Activated CD4-positive, CD25-positive, alpha-beta regulatory T cell treated with anti-CD3 and anti-CD28 coated beads, Interleukin-2, amount 50 U/mL, for 16 hours (primary cell): Measurements from ENCODE around the gene STAG2.

Experiments
- DNase-seq: peaks from one replicate; pipeline ENCODE4 v3.0.0-alpha.2; 2020; ENCODE audit warnings: low read depth, low spot score

STAG2 gene

DNA sequence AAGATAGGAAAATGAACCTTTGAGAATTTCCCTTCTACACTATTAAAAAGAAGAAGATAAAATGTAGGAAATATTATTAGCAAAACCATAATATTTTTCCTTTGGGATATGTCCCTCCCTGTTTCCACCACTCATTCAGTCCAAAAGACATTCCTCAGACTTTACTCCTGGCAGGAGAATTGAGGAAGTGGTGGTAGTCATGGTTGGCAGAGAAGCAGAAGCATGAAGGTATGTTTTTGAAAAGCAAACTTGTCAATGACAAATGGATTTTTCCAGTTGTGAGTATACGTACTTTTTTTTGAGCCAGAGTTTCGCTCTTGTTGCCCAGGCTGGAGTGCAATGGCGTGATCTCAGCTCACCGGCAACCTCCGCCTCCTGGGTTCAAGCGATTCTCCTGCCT, 13.7 kb downstream of the STAG2 start:
- no peak for DNase-seq

DNA sequence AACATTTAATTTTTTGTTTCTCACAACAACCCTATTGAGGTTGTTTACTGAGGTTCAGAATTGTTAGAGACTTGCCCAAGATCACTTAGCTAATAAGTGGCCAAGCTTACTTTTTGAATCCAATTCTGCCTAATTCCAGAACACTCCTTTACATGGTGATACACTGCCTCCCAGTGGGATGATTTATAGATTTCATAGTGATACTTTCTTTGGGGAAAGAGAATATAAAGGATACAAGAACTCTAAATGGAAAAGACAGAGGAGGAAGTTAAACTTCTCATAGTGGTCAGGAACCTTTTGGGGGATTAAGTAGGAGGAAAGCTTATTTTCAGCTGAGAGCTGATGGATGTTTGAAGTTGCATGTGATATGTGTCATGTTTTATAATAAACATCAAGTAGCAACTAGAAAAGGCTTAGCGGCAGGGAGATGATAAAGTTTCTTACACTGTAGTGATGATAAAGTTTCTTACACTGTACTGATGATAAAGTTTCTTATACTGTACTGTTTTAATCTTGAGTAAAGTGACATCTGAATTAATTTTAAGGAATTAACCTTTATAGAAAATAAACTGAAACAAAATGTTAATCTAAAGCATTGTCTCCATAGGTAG, 15.3 kb downstream of the STAG2 start:
- DNase-seq: no peak

DNA sequence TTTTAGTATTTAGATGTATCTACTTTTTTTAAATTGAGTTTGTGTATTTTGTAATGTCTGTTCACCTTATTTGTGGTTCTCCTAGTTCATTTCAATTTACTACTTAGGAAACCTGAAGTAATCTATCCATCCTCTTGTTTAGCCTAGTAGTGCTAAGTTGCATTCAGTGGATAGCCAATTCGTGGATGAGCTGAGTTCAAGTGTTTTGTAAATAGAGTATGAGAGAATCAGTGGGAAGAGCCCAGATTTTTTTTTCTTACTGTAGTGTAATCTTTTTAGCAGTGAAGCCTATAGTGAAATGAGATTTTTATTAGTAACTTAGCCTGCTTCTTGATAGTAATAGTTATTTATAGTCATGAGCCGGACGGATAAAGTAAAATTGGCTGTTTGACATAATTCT, 21.7 kb downstream of the STAG2 start:
- DNase-seq: no peak

DNA sequence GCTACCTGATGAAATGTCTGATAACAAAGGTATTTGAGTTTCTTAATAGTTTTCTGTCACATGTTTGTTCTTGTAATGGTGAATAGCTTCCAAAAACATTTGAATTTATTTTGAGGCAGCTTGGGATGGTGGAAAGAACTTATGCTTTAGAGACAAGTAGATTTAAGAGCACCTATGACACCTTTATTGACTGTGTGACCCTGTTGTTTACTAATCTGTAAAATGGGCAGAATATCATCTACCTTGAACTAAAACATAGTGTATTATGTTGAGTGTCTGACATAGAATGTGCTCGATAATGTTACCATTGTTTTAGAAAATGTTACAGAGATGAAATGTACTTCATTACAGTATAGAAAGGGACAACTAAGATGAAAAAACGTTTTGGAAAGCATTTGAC, 24.9 kb downstream of the STAG2 start:
- no peak for DNase-seq

- no peak for DNase-seq
Measured at GRCh38 chrX:123988423-123989111, 27.1 kb downstream of the STAG2 start.

- no peak for DNase-seq
Measured at GRCh38 chrX:123989235-123989634, 27.7 kb downstream of the STAG2 start.

DNA sequence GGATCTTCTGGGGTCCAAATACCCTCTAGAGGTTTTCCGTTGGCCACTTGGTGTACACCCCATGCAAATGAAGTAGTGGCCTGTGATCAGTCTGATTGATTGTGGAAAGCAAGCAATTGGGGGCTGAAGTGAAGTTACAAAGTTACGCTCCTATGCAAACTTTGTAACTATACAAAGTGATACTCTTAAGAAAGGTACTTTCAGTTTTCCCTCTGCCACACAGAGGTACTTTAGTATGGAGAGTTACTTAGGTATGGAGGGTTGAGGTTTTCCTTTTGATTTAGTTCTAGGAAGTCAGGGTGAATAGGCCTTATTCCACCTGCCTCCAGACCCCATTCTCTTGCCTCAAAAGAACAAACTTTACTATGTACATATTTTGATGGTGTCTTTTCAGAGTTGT, 28.7 kb downstream of the STAG2 start:
- no peak for DNase-seq

DNA sequence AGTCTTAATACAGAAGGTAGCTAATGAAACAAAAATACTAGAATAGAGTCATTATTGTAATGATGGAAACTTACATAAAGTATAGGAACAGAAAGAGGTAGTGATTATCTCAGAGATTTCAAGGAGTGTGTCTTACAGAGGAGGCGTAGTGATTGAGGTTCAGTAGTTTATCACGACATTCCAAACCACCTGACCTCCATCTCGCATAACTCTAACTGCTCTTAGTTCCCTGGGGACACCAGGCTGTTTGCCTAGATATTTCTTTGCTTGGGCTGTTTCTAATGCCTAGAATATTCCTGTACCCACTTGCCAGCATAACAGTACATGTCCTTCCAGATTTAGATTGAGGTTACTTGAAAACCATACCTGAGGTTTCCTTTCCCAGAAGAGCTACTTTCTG, 29.1 kb downstream of the STAG2 start:
- no peak for DNase-seq

DNA sequence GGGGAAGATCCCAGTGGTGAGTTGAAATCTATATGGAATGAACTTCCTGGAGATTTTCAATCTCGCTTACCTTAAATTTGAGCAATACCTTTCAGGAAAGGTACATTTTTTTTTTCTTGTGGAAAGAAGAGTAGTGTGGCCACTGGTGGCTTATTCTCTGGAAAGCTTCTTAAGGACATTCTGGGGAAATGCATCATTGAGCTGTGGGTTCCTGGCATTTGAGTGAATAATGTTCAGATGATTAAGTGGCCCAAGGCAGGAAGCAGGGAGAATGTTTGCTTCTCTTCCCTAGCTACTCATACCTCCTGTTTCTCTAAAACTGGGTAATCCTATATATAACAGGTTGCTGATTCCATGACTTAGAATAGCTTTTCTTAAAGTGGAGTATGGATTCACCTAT, 31.8 kb downstream of the STAG2 start:
- DNase-seq: no peak

- no peak for DNase-seq
Measured at GRCh38 chrX:123993904-123994635, 32.6 kb downstream of the STAG2 start.

DNA sequence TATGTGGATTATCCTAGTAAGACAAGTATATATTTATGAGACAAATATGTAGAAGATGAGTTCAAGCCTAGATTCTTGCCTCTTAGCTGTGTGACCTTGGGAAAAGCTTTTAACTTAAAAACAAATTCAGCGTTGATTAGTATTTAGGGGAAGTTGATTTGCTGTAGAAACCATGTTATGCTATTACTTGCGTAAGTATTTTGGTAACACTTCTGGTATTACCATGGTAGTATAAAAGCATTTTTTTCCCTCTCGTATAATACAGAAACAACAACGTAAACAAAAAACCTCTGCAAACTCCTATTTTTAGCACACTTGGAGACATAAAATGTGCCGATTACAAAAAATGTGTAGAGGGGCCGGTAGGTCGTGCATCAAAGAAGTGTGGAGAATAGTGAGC, 33.2 kb downstream of the STAG2 start:
- no peak for DNase-seq

DNA sequence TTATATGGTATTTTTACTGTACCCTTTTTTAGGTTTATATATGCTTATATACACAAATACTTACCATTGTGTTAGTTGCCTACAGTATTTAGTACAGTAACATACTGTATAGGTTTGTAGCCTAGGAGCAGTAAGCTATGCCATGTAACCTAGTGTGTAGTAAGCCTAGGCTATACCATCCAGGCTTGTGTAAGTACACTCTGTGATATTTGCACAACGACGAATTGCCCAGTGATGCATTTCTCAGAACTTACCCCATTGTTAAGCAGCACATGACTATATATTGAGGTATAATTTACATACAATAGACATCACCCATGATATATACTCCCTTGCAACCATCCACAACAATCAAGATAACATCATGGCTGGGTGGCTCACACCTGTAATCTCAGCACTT, 40.1 kb downstream of the STAG2 start:
- DNase-seq: no peak

GRCh38 chrX:124005228-124005627, 43.7 kb downstream of the STAG2 start:
- DNase-seq: no peak

GRCh38 chrX:124010157-124010556, 48.7 kb downstream of the STAG2 start:
- no peak for DNase-seq

GRCh38 chrX:124010566-124010965, 49.1 kb downstream of the STAG2 start:
- DNase-seq: no peak

GRCh38 chrX:124015721-124016120, 54.2 kb downstream of the STAG2 start:
- no peak for DNase-seq

DNA sequence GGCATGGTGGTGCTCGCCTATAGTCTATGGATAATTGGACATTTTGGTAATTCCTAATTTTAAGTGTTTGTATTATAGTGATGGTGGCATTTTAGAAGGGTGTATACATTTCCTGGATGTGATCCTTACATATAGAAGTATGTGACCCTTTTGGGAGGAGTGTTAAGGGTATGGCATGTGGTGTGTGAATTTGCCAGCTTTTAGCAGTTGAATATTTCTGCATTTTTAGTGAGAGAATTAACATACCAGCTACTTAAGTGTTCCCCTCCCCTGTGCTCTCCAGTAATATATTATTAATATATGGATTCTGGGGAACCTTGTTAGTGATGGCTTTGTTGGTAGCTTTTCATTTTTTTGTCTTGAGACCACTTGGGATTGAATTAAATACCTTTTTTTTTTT, 55.3 kb downstream of the STAG2 start:
- DNase-seq: no peak

GRCh38 chrX:124018023-124018422, 56.5 kb downstream of the STAG2 start:
- DNase-seq: no peak

DNA sequence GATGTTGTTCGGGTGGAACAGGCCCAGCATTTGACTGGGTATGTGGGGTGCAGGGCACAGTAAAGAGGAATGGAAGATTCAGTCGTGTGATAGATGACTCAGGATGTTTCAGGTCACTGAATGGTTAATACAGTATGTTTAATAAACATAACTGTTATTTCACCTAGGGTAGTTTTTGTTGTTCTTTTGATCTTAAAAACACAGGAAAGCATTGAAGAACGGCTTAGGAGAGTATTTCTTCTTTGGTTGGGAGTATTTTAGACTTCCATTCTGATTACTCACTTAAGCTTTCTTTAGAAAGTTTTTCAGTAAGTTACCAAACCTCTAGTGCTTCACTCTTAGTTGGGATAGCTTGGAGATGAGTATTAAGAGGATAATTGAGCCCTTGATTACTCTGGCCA, 62.3 kb downstream of the STAG2 start:
- DNase-seq: no peak

DNA sequence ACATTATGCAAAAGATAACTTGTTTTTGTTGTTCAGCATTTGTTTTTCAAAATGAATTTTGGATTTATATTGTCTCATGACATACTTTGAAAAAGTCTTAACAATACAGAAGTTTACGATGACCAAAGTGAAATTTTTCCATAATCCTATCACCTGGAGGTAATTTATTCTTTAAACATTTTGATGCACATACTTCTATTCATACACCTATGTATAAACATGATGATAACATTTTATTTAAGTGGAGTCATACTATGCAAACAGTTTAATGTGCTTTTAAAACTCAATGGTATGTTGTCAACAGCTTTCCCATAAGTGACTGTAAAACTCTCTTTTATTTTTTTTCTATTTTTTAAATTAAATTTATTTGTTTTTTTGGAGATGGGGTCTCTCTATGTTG, 65.0 kb downstream of the STAG2 start:
- DNase-seq: no peak

GRCh38 chrX:124028182-124028581, 66.7 kb downstream of the STAG2 start:
- no peak for DNase-seq

- DNase-seq: no peak
Measured at GRCh38 chrX:124030520-124030919, 69.0 kb downstream of the STAG2 start.

- no peak for DNase-seq
Measured at GRCh38 chrX:124033821-124034220, 72.3 kb downstream of the STAG2 start.
